Measurements from ENCODE around the gene GBX1. TPM values are rescaled to one million over a fixed set of nuclear protein-coding genes. Genes with fewer than 3 reads are reported as not detected.

The GBX1 gene
- total and polyA plus RNA-seq, 2 of the 4 experiments (the other 2 are of a cell fraction) = not detected

- no peaks in the 10 kb centered on the region for H4K20me1 ChIP-seq (ENCODE audit: insufficient read depth, low read length)
- H3K9ac ChIP-seq (ENCODE audit: low read depth, low read length) = no peak within 1 kb of the TSS
- H2BK20ac ChIP-seq (ENCODE audit: low read depth, low read length) = no peak within 1 kb of the TSS
- no peaks in the 10 kb centered on the region for H3K9me1 ChIP-seq (ENCODE audit: insufficient read depth, low read length)
- no peak within 1 kb of the TSS for H2AK9ac ChIP-seq (replicated peaks; ENCODE audit: low read depth, low read length, poor library complexity)
- BruUV-seq (replicated peaks) = no TSS peak
- H2BK15ac ChIP-seq (ENCODE audit: low read depth, low read length) = no peak within 1 kb of the TSS
- no peak within 1 kb of the TSS for H2AFZ ChIP-seq (replicated peaks; ENCODE audit: low read length, poor library complexity)
- H2AK5ac ChIP-seq (ENCODE audit: low read depth, low read length) = no peak within 1 kb of the TSS
- no peak within 1 kb of the TSS for H3K27ac ChIP-seq (ENCODE audit: insufficient read depth, low read length)
- no peak within 1 kb of the TSS for H4K91ac ChIP-seq (ENCODE audit: insufficient read depth, low read depth, low read length)
- no peak within 1 kb of the TSS for H3K18ac ChIP-seq (ENCODE audit: low read depth, low read length)
- H3K4me3 ChIP-seq (ENCODE audit: insufficient read depth, low read depth, low read length) = no peak within 1 kb of the TSS
- POLR2A ChIA-PET (ENCODE audit: unreplicated experiment) = no interaction called here
- no peaks in the 10 kb centered on the region for H3K36me3 ChIP-seq (ENCODE audit: control insufficient read depth, insufficient read depth, low read length)
- H3K9me3 ChIP-seq (ENCODE audit: control insufficient read depth, insufficient read depth, low read length) = no peaks in the 10 kb centered on the region
- H2BK5ac ChIP-seq (ENCODE audit: low read depth, low read length, poor library complexity, severe bottlenecking) = no peak within 1 kb of the TSS
- DNase-seq (no peak), ATAC-seq (ENCODE audit: low read depth) (no peak)
- 55% methylated on average over 8 of the region's 22 CpGs; no CpG with 5 or more reads in 1 of the 2 experiments for WGBS, 2 experiments (ENCODE audit: extremely low coverage in 2 of 2, insufficient read length in 1 of 2)
- CTCF ChIA-PET = interaction anchor here (0.5 kb wide), 1 partner anchor 34 kb away, joined by 3 read pairs; no protein-coding TSS in a partner anchor
- H3K14ac ChIP-seq (replicated peaks; ENCODE audit: low read depth, low read length) = no peak within 1 kb of the TSS
- H3K4me2 ChIP-seq (ENCODE audit: low read depth, low read length) = no peak within 1 kb of the TSS
- H3K27me3 ChIP-seq (ENCODE audit: control insufficient read depth, insufficient read depth, low read length) = peaks cover 71% of the 10 kb centered on the region
- H4K8ac ChIP-seq (ENCODE audit: low read depth in 2 of 2, low read length in 2 of 2) = no peak within 1 kb of the TSS
- no peaks in the 10 kb centered on the region for H3K79me1 ChIP-seq (ENCODE audit: low read depth in 1 of 2, low read length in 2 of 2)
- dilution Hi-C loops (cut with HindIII; ENCODE audit: low sequenced_read_pairs, unreplicated experiment) = no loop called here
- H3K4me1 ChIP-seq (ENCODE audit: control insufficient read depth, insufficient read depth, low read length) = no peaks in the 10 kb centered on the region
- in situ Hi-C loops (cut with MboI; ENCODE audit: low sequenced_read_pairs) = no loop called here
- H3K23ac ChIP-seq (ENCODE audit: low read depth, low read length) = no peak within 1 kb of the TSS
- H4K5ac ChIP-seq (ENCODE audit: low read depth, low read length) = no peak within 1 kb of the TSS
- intact Hi-C loops (cut with micrococcal nuclease) = no loop called here
- TF ChIP-seq BHLHE40 (IDR thresholded peaks at IDR 0.05; ENCODE audit: low read depth, low read length) = no peak
- H2BK120ac ChIP-seq (ENCODE audit: low read depth, low read length) = no peak within 1 kb of the TSS
- H3K4ac ChIP-seq (ENCODE audit: low read depth, low read length) = no peak within 1 kb of the TSS
- no peak within 1 kb of the TSS for H3K56ac ChIP-seq (ENCODE audit: extremely low read depth, insufficient read depth, low read length)
Measured at GRCh38 chr7:151186640-151187408, 19.3 kb upstream of the GBX1 start, which contains the start of gene ASB10. TSS of gene ASB10 (minus strand) at chr7:151187250. CDS start at chr7:151187130, 120 bp downstream.
